ENCODE data around the gene CLK3. TPM values are rescaled to one million over a fixed set of nuclear protein-coding genes. Genes with fewer than 3 reads are reported as not detected.

The CLK3 gene
- total and polyA plus RNA-seq, 8 donors, result 58.0 to 91.0 (median 80.3) TPM

DNA sequence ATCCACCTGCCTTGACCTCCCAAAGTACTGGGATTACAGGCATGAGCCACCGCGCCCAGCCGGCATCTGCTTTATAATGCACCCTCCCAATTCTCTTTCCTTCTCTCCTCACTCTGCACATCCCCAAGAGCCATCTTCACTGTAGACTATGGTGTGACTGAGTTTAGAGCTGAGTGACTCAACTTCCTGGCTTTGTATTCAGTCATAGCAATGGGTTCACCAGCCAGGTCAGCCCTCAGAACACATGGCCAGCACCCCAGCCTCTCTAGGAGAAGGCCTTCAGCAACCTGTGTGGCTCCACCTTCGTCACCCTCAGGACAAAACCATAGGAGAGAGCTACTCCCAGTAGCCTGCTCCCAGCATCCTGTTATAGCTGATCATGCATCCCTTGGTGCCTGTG, 41.6 kb upstream of the CLK3 start:
- TF ChIP-seq, protein P1, sequence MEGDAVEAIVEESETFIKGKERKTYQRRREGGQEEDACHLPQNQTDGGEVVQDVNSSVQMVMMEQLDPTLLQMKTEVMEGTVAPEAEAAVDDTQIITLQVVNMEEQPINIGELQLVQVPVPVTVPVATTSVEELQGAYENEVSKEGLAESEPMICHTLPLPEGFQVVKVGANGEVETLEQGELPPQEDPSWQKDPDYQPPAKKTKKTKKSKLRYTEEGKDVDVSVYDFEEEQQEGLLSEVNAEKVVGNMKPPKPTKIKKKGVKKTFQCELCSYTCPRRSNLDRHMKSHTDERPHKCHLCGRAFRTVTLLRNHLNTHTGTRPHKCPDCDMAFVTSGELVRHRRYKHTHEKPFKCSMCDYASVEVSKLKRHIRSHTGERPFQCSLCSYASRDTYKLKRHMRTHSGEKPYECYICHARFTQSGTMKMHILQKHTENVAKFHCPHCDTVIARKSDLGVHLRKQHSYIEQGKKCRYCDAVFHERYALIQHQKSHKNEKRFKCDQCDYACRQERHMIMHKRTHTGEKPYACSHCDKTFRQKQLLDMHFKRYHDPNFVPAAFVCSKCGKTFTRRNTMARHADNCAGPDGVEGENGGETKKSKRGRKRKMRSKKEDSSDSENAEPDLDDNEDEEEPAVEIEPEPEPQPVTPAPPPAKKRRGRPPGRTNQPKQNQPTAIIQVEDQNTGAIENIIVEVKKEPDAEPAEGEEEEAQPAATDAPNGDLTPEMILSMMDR (IDR thresholded peaks at IDR 0.05), result no peak
- ATAC-seq (no peak), DNase-seq (no peak)
- Histone ChIP-seq H3K27ac (no peak overlapping the region), H3K9me3 (no peaks in the 10 kb centered on the region), H3K36me3 (peaks cover 0 to 86% of the 10 kb centered on the region in 2 donors), H3K27me3 (no peaks in the 10 kb centered on the region), H3K4me1 (no peaks in the 10 kb centered on the region), H3K4me3 (no peak overlapping the region)
- intact Hi-C loops (cut with DNase I), result no loop called here

DNA sequence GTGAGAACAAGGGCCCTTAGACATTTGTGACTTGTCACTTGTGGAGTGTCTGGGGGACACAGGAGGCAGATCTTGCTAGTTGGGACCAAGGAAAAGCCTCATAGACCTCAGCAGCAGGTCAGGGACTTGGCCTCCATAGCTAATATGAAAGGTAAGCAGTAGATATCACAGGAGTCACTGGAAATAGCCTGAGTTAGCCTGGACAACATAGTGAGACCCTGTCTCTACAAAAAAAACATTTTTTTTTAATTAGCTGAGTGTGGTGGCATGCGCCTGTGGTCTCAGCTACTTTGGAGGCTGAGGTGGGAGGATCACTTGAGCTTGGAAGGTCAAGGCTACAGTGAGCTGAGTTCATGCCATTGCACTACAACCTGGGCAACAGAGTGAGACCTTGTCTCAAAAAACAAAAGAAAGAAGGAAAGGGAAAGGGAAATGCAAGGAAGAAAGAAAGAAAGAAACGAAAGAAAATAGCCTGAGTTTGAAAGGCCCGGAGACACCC, 37.1 kb upstream of the CLK3 start:
- peaks cover 0 to 66% of the 10 kb centered on the region in 2 donors for H3K36me3 ChIP-seq
- TF ChIP-seq, protein P1 (IDR thresholded peaks at IDR 0.05), result no peak
- intact Hi-C loops (cut with DNase I), result no loop called here

DNA sequence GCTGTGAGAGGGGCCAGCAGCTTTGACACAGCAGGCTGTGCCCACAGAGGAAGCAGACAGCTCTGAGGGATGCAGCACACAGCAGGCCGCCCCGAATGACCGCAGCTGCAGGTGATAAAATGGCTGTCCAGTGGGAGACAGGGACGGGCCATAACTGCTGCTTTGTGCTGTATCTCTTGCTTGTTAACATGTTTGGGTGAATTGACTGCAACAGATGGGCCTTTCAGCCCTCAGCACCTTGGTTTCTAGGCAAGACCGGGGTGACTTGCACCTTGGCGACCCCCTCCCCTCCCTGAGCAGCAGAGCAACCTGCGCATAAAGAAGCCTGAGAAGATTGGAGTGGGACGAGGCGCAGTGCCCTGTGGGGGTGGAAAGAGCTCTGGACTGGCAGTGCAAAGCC, 36.6 kb upstream of the CLK3 start:
- H3K27me3 ChIP-seq, result no peaks in the 10 kb centered on the region
- H3K4me3 ChIP-seq, result no peak overlapping the region
- no peak for DNase-seq
- intact Hi-C loops (cut with DNase I), result no loop called here
- TF ChIP-seq, protein P1 (IDR thresholded peaks at IDR 0.05), result no peak
- no peak overlapping the region for H3K27ac ChIP-seq
- peaks cover 0 to 61% of the 10 kb centered on the region in 2 donors for H3K36me3 ChIP-seq
- ATAC-seq, result no peak
- H3K9me3 ChIP-seq, result no peaks in the 10 kb centered on the region
- no peaks in the 10 kb centered on the region for H3K4me1 ChIP-seq

More for the DNA sequence above, 37.1 kb upstream of the CLK3 start:
- no peak overlapping the region for H3K4me3 ChIP-seq
- H3K9me3 ChIP-seq, result no peaks in the 10 kb centered on the region
- ATAC-seq, result no peak
- no peak overlapping the region for H3K27ac ChIP-seq
- DNase-seq, result no peak
- no peaks in the 10 kb centered on the region for H3K4me1 ChIP-seq
- H3K27me3 ChIP-seq, result no peaks in the 10 kb centered on the region

DNA sequence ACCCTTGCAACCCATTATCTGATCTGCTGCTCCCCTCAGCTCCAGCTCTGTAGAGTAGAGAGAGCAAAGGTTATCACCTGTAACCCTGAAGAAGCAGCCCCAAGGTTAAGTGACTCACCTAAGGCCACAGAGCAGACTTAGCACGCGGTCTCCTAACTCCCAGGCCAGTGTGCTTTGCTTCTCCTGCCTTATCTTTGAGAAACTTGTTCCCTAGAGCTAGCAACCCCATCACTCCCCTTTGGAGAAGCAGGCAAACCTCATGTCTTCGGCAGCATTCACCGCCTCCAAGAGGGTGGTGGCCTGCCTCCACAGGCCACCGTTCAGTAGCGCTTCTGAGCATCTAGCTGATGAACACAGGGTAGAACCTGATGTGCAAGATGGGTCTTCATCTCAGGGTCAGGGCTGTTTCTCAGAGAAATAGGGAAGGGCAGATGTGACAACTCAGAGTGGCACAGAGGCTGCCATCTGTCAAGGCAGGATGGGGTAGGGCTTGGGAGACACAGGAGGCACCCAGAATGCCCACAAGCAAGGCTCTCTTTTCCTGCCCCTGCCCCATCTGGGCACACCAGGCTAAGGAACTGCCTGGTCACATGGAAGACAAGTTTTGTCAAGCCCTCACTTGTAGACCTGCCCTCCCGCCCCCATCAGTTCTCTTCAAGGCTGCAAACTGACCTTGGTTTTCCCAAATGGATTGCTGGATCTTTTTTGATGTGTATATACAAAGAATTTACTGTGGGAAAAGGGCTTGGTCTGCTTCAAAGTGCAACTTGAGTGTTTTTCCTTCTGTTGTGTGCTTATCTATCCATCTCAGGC, 34.9 kb upstream of the CLK3 start:
- Histone ChIP-seq H3K36me3 (peaks cover 0 to 58% of the 10 kb centered on the region in 2 donors), H3K9me3 (no peaks in the 10 kb centered on the region), H3K4me3 (no peak overlapping the region), H3K27me3 (no peaks in the 10 kb centered on the region), H3K4me1 (no peaks in the 10 kb centered on the region), H3K27ac (no peak overlapping the region)
- TF ChIP-seq, protein P1 (IDR thresholded peaks at IDR 0.05), result no peak
- ATAC-seq, result no peak
- intact Hi-C loops (cut with DNase I), result no loop called here
- DNase-seq, result no peak

DNA sequence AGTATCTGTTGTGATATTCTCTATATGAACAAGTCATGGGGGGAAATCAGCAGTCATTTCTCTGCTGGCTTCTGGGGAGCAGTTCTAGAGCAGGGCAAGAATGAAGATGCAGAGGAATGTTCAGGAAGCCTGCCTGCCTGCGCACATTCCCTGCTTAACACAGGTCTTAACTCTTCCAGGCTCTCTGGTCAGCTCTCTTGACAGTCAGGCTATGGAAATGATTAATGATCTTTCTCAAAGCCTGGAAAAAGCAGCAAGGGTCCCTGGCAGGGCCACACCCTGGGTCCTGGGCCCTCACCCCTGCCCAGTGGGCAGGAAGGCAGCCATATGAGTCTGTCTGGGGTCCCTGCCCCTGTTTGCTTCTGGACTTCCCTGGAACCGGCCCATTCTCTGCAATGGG, 31.4 kb upstream of the CLK3 start:
- Histone ChIP-seq H3K9me3 (no peaks in the 10 kb centered on the region), H3K27ac (no peak overlapping the region), H3K27me3 (no peaks in the 10 kb centered on the region), H3K36me3 (peaks cover 0 to 35% of the 10 kb centered on the region in 2 donors), H3K4me1 (peaks cover 5 to 13% of the 10 kb centered on the region in 2 donors), H3K4me3 (no peak overlapping the region)
- TF ChIP-seq, protein P1 (IDR thresholded peaks at IDR 0.05), result no peak
- no peak for DNase-seq
- no peak for ATAC-seq
- intact Hi-C loops (cut with DNase I), result no loop called here

Data from left lung (tissue), 10 donors.